ENCODE measurements around the gene PTPRD. TPM values are rescaled to one million over a fixed set of nuclear protein-coding genes. Genes with fewer than 3 reads are reported as not detected.

PTPRD gene
- total RNA-seq, 1 experiment from 2014 or later: 32.5 TPM

DNA sequence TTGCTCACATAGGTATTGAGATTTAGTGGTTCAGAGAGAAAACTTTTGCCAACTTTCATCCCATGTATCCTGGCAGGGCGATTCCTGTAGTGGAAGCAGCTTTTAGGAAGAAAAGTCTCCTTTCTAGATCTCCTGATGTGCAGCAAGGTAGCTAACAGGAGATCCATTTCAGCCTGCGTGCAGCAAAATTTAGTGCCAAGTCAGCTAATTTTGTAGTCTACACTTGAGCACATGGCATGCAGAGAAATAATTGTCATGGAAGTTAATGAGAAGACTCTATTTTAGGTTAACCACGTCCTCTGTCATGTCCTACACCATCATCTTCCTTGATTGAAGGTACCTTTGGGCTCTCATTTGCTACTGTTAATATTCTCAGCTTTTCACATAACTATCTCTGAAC is 165.8 kb downstream of the PTPRD start:
- H3K27me3 ChIP-seq (ENCODE audit: insufficient read depth, low read length): no peaks in the 10 kb centered on the region
- H2BK120ac ChIP-seq (ENCODE audit: low read depth, low read length, poor library complexity, severe bottlenecking): no peak overlapping the region
- H4K91ac ChIP-seq (ENCODE audit: insufficient read length, low read depth, low read length): no peak overlapping the region
- H3K4me2 ChIP-seq (ENCODE audit: insufficient read depth, insufficient read length, low read length): no peak overlapping the region
- H2BK15ac ChIP-seq (ENCODE audit: low read depth, low read length): no peak overlapping the region
- H3K27ac ChIP-seq (ENCODE audit: insufficient read length, low read depth, low read length): no peak overlapping the region
- no peak overlapping the region for H2BK12ac ChIP-seq (ENCODE audit: insufficient read length, low read depth, low read length)
- no peak overlapping the region for H3K18ac ChIP-seq (ENCODE audit: insufficient read length, low read depth, low read length)
- no peaks in the 10 kb centered on the region for H3K23me2 ChIP-seq (ENCODE audit: insufficient read length, low read depth, low read length, poor library complexity, severe bottlenecking)
- H3K4ac ChIP-seq (ENCODE audit: low read depth, low read length): no peak overlapping the region
- H2AFZ ChIP-seq (ENCODE audit: low read length): no peak overlapping the region
- TF ChIP-seq, protein P1, sequence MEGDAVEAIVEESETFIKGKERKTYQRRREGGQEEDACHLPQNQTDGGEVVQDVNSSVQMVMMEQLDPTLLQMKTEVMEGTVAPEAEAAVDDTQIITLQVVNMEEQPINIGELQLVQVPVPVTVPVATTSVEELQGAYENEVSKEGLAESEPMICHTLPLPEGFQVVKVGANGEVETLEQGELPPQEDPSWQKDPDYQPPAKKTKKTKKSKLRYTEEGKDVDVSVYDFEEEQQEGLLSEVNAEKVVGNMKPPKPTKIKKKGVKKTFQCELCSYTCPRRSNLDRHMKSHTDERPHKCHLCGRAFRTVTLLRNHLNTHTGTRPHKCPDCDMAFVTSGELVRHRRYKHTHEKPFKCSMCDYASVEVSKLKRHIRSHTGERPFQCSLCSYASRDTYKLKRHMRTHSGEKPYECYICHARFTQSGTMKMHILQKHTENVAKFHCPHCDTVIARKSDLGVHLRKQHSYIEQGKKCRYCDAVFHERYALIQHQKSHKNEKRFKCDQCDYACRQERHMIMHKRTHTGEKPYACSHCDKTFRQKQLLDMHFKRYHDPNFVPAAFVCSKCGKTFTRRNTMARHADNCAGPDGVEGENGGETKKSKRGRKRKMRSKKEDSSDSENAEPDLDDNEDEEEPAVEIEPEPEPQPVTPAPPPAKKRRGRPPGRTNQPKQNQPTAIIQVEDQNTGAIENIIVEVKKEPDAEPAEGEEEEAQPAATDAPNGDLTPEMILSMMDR (conservative IDR thresholded peaks at IDR 0.05): no peak
- H3K36me3 Mint-ChIP-seq (ENCODE audit: insufficient read depth in 1 of 3, low read depth in 3 of 3): peaks cover 0 to 3% (median 1%) of the 10 kb centered on the region in 3 experiments; a peak in 1 of 7 replicates
- H3K23ac ChIP-seq (ENCODE audit: insufficient read length, low read depth, low read length): no peak overlapping the region
- no peak overlapping the region for H4K8ac ChIP-seq (replicated peaks; ENCODE audit: insufficient read length, low read depth, low read length)
- DNase-seq: no peak
- H3K79me2 ChIP-seq (ENCODE audit: insufficient read depth, low read length): no peaks in the 10 kb centered on the region
- H2BK20ac ChIP-seq (ENCODE audit: low read depth, low read length, poor library complexity, severe bottlenecking): no peak overlapping the region
- peaks cover 17 to 18% of the 10 kb centered on the region in 2 experiments for H3K4me1 Mint-ChIP-seq
- H3K79me1 ChIP-seq (ENCODE audit: insufficient read depth, low read depth, low read length, poor library complexity, severe bottlenecking): no peaks in the 10 kb centered on the region
- H3T11ph ChIP-seq (ENCODE audit: low read length): no peak overlapping the region
- no peaks in the 10 kb centered on the region for H3K9me3 ChIP-seq (ENCODE audit: control insufficient read depth, low read depth, low read length)
- no peak overlapping the region for H2AK5ac ChIP-seq (ENCODE audit: insufficient read length, low read length)
- H3K9ac ChIP-seq (ENCODE audit: extremely low read depth, insufficient read length, low read length): no peak overlapping the region
- no peak overlapping the region for H4K5ac ChIP-seq (ENCODE audit: insufficient read length, low read depth, low read length)
- WGBS (ENCODE audit: extremely low coverage, insufficient read length, low lambda C conversion rate): no CpG with 5 or more reads among the region's 3 CpGs
- no peak overlapping the region for H3K56ac ChIP-seq (ENCODE audit: insufficient read length, low read depth, low read length)
- no peak overlapping the region for H3K27ac Mint-ChIP-seq
- no peaks in the 10 kb centered on the region for H4K20me1 ChIP-seq (ENCODE audit: control insufficient read depth, insufficient read depth, insufficient read length)
- peaks cover 2 to 3% of the 10 kb centered on the region in 2 experiments; a peak in 3 of 5 replicates for H3K9me3 Mint-ChIP-seq
- H3K14ac ChIP-seq (ENCODE audit: insufficient read depth, low read length): no peak overlapping the region
- peaks cover 6% of the 10 kb centered on the region; the same call in 1 of the 2 replicates for H3K4me1 ChIP-seq (ENCODE audit: insufficient read depth, low read length)
- no peak overlapping the region for H3K4me3 Mint-ChIP-seq
- no peak overlapping the region for H2BK5ac ChIP-seq (ENCODE audit: insufficient read length, low read length)
- H3K27me3 Mint-ChIP-seq (ENCODE audit: low read depth): no peaks in the 10 kb centered on the region

Data from H9 (cell line).